Left cardiac atrium (tissue), 4 donors: ENCODE measurements around the gene KCNMA1. TPM values are rescaled to one million over a fixed set of nuclear protein-coding genes. Genes with fewer than 3 reads are reported as not detected.
A peak's percentile ranks its signal among the peaks of the same experiment; 100 is the strongest.

Source experiments
- ATAC-seq, 2 donors: fragments of 200-7000 bp; cut with Tn5 transposase; one replicate each; pipeline ENCODE4 v1.9.1; 2020; ENCODE audit warnings: mild to moderate bottlenecking in 2 of 2, moderate library complexity in 2 of 2
- DNase-seq: peaks from one replicate; pipeline ENCODE4 v3.0.0-alpha.2; 2020
- intact Hi-C, 2 donors: fragments of 100-400 bp; cut with DNase I; formaldehyde crosslinking; loops; one replicate each; pipeline versions ENCODE4 v1.14.1 to v1.15.1; 2022 to 2023
- total RNA-seq, 2 donors: library from RNA; stranded (reverse); fragmentation: NEBNext Ultra II Directional; extraction: Animal tissue kit (Norgen Biotek cat#: 25700); gene quantifications; one replicate each; pipeline ENCODE4 v1.2.1, GENCODE V29; 2021
- donor health status: DM: no; HTN: yes; CAD: no.
- donor health status: DM: no; HTN: yes; CAD: no; lungs with severe emphysema.
- donor health status: DM: yes; HTN: yes; CAD: no.
- donor health status: Dilated cardiomyopathy.

KCNMA1 gene
- total RNA-seq, 2 donors from 2014 or later: 4.1 to 5.3 TPM

DNA sequence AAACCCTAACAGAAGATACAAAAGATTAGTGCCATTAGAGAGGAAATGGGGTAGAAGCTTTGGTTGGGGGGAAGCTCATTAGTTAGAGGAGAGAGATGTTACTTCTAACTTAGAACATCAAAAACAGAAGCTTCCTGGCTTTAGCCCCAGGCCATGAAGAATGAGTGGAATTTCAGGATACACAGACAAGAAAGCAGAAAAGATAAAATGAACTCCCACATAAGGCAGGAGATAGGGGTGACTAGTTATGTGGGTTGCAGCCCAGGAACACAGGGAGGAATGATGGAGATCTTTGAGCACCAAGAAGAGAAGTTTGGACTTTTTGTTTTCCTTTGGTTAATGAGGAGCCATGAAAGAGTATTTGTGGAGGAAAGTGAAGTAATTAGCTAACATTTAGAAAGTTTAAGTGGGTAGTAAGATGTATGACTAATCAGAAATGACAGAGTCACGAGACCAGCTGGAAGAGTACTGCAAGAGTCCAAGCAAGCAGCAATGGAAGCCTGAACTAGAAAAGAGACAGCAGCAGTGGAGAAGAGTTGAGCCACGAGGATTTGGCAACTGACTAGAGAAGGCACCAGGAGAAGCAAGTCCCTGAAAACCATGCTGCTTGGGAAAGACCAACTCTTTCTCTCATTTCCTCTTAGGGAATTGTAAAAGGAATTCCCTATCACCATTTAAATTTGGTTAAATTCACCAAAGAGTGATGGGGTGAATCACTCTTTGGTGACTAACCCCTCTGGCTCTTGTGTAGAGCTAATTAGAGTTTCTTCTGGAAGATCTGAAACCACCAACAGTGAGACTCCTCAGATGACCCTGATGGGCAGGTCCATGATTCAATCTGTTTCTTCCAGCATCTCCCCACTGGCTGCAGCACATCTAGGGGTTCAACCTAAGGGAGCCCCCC, 131.9 kb downstream of the KCNMA1 start:
- DNase-seq (no peak), ATAC-seq (peak in 1 of 2 donors; percentile 77)
- intact Hi-C loops: no loop called here

GRCh38 chr10:77504873-77505257, 132.7 kb downstream of the KCNMA1 start:
- intact Hi-C loops: no loop called here
- peak in 1 of 2 donors; percentile 69 for ATAC-seq
- no peak for DNase-seq

DNA sequence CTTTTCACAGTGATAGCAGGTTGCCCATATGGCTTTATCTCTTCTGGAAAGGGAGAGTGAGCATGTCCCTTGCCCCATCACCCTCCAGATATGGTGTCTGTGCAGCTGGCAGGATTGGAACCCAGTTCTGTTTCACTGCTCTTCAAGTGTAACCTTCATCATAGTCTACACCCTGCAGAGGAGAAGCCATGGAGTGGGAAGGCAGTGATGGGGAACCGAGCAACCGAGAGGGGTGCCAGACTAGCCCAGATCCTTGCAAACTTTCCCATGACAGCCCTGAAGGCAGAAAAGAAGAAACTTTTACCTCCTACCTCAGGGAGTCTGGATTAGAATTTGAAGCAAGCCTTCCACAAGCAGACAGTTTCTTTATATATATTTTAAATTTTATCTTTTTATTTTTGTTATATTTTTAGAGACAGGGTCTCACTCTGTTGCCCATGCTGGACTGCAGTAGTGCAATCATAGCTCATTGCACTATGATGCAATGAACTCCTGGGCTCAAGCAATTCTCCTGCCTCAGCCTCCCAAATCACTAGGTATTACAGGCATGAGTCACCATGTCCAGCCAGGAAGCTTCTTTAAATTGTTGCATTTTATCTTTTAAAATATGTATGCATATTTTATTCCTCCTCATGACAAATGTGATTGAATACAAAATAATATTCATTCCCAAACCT, 133.3 kb downstream of the KCNMA1 start:
- DNase-seq: no peak
- intact Hi-C loops: no loop called here

GRCh38 chr10:77501846-77502261, 135.8 kb downstream of the KCNMA1 start:
- DNase-seq: no peak
- intact Hi-C loops: no loop called here
- ATAC-seq: no peak

More for the DNA sequence above, 133.3 kb downstream of the KCNMA1 start:
- no peak for ATAC-seq

DNA sequence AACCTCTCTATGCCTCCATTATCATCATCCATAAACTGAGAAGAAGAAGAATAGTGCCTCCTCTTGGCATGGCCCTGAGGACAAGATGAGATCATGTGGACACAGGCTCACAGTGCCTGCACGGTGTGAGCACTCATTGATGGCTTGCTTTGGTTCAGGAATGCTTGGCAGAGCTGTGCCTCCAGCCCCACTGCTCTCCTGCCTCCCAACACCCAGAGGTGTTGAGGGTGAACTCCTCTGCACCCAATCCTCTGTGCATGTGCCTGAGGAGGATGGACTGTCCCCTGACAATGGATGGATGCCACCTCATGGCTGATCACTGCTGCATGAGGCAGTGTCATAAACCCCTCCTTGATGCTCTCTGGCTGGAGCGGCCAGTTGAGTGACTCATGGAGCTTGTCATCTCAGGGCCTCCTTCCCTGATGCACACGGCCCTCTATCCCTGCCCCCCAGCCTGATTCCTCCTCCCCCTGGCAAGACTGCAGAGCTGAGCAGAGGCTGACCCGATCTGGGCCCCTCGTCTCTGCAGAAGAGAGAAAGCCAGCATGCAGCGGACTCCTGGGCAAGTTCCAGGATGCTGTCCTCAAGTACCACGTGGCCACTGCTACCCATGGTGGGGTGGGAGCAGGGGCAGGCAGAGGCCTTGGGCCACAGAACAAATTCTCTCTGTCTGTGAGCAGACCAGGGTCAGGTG, 136.3 kb downstream of the KCNMA1 start:
- DNase-seq: peak; percentile 37
- intact Hi-C loops: no loop called here

GRCh38 chr10:77500754-77501151, 136.9 kb downstream of the KCNMA1 start:
- DNase-seq: no peak
- intact Hi-C loops: no loop called here
- ATAC-seq: no peak

More for the DNA sequence above, 136.3 kb downstream of the KCNMA1 start:
- ATAC-seq: peak; percentile 50 to 58

GRCh38 chr10:77498829-77499228, 138.8 kb downstream of the KCNMA1 start:
- intact Hi-C loops: loop anchor here in 1 of 2 donors (10.0 kb wide), 2 partner anchors 146 to 324 kb away; no protein-coding TSS in a partner anchor

GRCh38 chr10:77498210-77498609, 139.4 kb downstream of the KCNMA1 start:
- intact Hi-C loops: loop anchor here in 1 of 2 donors (10.0 kb wide), 2 partner anchors 147 to 323 kb away; no protein-coding TSS in a partner anchor
- ATAC-seq (no peak), DNase-seq (no peak)

More at GRCh38 chr10:77498829-77499228, 138.8 kb downstream of the KCNMA1 start:
- DNase-seq (no peak), ATAC-seq (no peak)

GRCh38 chr10:77497748-77498147, 139.9 kb downstream of the KCNMA1 start:
- no peak for DNase-seq
- intact Hi-C loops: loop anchor here in 1 of 2 donors (10.0 kb wide), 2 partner anchors 147 to 323 kb away; no protein-coding TSS in a partner anchor
- ATAC-seq: no peak

- intact Hi-C loops: loop anchor here in 1 of 2 donors (10.0 kb wide), 2 partner anchors 148 to 322 kb away; no protein-coding TSS in a partner anchor
- DNase-seq (no peak), ATAC-seq (no peak)
Measured at GRCh38 chr10:77496941-77497420, 140.6 kb downstream of the KCNMA1 start.

DNA sequence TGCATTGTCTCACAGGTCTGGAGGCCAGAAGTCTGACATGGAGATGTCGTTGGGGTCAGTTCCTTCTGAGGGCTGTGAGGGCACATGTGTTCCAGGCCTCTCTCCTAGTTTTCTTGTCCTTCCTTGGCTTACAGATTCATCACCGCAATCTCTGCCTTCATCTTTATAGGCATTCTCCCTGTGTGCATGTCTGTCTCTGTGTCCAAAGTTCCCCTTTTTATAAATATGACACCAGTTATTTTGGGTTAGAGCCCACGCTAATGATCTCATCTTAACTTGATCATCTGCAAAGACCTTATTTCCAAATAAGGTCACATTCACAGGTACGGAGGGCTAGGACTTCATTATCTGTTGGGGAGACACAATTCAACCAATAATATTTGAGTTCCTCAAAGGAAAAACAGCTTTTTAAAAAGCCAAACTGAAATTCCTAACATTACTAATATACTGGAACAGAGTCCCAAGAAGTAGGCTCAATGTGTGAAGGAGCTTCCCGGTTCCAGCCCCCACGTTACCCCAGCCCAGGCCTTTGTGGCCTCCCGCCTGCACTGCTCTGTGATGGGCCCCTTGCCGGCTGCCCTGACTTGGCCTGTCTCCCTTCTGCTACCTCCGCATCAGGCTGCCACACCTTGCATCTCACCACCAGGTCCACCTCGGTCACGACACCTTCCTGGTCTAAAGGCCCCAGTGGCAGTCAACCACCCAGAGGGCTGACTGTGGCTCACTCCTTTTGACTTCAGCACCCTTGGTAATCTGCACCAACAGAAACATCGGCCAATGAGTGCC, 142.7 kb downstream of the KCNMA1 start:
- no peak for ATAC-seq
- intact Hi-C loops: loop anchor here in 1 of 2 donors (10.0 kb wide), 2 partner anchors 150 to 320 kb away; no protein-coding TSS in a partner anchor

GRCh38 chr10:77494327-77494726, 143.3 kb downstream of the KCNMA1 start:
- ATAC-seq (peak in 1 of 2 donors; percentile 65), DNase-seq (no peak)
- intact Hi-C loops: loop anchor here in 1 of 2 donors (10.0 kb wide), 2 partner anchors 150 to 320 kb away; no protein-coding TSS in a partner anchor

More for the DNA sequence above, 142.7 kb downstream of the KCNMA1 start:
- no peak for DNase-seq

- DNase-seq (no peak), ATAC-seq (no peak)
- intact Hi-C loops: loop anchor here in 1 of 2 donors (10.0 kb wide), 2 partner anchors 151 to 319 kb away; no protein-coding TSS in a partner anchor
Measured at GRCh38 chr10:77493851-77494261, 143.8 kb downstream of the KCNMA1 start.

GRCh38 chr10:77493239-77493806, 144.3 kb downstream of the KCNMA1 start:
- intact Hi-C loops: loop anchor here in 1 of 2 donors (10.0 kb wide), 2 partner anchors 151 to 319 kb away; no protein-coding TSS in a partner anchor
- DNase-seq: no peak
- ATAC-seq: no peak

DNA sequence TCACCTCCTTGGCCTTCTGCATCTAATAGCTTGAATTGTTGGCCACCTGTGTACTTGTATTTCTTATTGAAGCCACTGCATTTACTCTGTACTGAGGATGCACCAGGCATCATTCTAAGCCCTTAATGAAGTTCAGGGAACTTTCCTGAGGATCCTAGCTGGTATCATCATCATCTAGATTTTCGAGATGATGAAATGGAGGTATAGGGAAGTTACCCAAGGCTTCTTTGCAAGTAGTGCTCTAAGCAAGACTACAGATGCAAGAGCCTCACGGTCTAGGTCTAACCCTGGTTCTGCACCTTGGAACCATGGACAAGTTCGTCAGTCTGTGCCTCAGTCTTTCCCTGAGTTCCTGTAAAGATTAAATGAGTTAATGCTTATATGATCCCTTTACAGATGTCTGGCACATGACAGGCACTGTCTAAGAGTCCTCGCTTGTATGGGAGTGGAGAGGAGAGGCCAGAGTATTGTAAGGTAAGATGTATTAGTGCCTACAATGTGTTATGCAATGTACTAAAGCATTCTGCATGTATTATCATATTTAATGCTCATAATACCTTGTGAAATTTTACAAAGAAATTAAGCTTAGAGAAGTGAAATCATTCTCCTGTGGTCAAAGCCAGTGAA, 145.1 kb downstream of the KCNMA1 start:
- DNase-seq (no peak), ATAC-seq (no peak)
- intact Hi-C loops: loop anchor here in 1 of 2 donors (10.0 kb wide), 2 partner anchors 152 to 318 kb away; no protein-coding TSS in a partner anchor

- ATAC-seq (no peak), DNase-seq (no peak)
- intact Hi-C loops: loop anchor here in 1 of 2 donors (10.0 kb wide), 2 partner anchors 154 to 316 kb away; no protein-coding TSS in a partner anchor
Measured at GRCh38 chr10:77490534-77491314, 146.9 kb downstream of the KCNMA1 start.
